Inflammatory macrophage (primary cell): Measurements from ENCODE around the gene CELA2B.
"Not testable (repeated sequence)": the region's sequence is repeated elsewhere in the genome, so short reads cannot be mapped to it uniquely, and the experiment has no call there.

Experiments
- DNase-seq, 2 donors: peaks; one replicate each; pipeline ENCODE4 v3.0.0-alpha.2; 2020 to 2022

CELA2B gene

DNA sequence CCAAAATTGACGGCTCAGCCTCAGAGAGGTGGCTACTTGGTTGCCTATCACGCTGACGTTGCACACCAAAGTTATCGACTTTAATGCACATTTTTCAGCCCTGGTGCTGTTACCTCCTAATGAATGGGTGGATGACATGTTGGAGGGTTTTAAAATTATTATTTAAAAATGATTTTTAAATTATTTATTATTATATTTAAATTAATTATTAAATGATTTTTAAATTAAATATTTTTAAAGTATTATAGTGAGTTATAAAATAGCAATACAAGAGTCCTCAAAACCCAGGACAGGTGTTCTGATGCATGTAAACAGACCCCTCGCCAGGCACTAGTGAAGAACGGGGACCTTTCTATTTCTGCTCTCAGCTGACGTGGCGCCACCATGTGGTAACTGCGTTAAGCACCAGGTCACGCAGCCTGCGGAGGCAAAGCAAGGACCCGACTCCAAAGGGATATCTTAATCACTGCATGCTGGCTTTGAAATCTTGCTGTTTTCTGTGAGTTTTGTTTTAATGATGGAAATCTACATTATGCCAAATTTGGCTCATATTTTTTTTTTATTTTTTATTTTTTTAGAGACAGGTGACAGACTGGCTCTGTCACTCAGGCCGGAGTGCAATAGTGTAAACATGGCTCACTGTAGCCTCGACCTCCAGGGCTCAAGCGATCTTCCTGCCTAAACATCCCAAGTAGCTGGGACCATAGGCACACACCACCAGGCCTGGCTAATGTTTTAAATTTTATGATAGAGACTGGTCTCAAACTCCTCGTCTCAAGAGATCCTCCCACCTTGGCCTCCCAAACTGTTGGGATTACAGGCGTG, 25.5 kb downstream of the CELA2B start:
- peak; percentile 66 to 68 for DNase-seq

DNA sequence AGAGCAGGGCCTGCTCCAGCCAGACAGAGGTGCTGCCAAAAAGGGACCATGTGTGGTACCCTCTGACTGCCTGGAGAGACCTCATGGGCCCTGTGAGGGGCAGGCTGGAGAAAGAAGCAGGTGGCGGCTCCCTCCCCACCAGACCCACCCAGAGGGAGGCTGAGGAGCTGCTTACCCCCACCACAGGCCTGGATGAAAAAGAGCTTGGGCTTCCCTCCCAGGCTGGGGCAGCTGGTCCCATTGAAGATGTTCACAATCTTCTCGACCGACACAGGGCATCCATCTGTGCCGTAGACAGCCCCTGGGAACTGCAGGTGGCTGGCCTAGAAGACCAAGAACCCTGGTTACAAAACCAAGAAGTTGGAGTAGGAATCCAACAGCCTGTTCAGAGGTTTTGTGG, 28.5 kb downstream of the CELA2B start:
- no peak for DNase-seq

DNA sequence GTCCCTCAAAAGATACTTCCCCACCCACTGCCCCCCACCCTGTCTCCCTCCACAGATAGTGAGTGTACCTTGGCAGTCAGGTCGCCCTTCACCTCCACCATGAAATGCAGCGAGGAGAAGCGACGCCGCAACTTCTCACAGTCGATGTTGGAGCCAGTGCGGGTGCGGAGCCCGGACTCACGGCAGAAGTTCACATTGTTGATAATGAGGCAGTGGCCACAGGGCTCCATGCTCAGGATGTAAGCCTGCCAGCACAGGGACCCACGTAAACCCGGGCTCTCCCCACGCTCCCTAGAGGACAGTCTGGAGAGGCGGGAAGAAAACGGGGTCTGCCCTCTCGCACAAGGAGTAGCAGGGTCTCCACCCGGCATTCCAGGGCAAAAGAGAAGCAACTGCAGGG, 30.9 kb downstream of the CELA2B start:
- no peak for DNase-seq

DNA sequence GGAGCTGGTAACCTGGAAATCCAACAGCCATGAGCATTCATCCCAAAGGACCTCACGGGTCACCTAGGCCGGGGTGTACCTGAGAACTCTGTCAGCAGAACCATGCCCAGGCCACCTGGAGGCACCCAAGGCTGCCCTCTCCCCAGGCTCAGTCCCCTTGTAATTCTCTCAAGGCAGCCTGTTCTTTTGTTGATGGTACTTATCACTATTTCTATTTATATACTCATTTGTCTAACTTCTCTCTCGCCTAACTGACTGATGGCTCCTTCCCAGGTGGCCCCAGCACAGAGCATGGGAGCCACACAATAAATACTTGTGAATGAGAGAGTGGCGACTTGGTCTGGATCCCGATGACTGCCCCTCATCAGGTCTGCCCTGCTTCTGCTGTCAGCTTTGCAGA, 31.4 kb downstream of the CELA2B start:
- no peak for DNase-seq

DNA sequence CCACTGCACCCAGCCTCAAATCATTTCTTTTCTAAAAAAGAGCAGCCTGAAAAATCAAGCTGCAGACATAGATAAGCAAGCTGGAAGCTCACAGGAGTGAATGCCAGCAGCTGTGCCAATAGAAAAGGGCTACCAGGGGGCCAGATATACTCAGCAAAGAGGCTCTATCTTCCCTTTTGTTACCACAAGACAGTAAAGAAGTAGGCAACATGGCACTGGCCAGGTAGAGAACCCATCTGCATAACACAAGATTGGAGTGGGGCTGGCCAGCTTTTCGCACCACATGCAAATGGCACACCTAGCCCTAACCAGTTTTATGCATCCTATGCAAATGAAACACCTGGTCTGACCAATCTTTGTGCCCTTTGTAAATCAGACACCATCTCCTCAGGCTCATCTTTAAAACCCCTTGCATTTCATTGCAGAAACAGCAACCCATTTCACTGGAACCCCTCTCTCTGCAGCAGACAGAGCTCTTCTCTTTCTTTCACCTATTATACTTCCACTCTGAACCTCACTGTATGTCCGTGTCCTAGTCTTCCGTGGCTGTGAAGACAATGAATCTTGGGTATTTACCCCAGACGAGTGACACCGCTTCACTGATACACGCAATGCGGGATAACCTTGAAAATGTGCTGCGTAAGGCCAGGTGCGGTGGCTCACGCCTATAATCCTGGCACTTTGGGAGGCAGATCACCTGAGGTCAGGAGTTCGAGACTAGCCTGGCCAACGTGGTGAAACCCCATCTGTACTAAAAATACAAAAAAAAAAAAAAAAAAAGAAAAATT, 33.0 kb downstream of the CELA2B start:
- DNase-seq = no peak

DNA sequence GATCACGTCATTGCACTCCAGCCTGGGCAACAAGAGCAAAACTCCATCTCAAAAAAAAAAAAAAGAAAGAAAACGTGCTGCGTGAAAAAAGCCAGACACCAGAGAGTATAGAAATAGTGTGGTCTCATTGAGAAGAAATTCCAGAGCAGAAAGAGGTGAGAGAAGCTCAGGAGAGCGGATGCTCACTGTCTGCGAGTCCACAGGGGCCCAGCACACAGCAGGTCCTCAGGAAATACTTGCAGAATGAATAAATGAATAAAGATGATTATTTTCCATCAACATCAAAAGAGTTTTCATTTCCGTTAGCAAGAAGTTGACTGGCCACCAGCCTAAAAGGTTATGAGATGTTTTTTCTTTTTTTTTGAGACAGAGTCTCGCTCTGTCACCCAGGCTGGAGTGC, 33.7 kb downstream of the CELA2B start:
- no peak for DNase-seq

DNA sequence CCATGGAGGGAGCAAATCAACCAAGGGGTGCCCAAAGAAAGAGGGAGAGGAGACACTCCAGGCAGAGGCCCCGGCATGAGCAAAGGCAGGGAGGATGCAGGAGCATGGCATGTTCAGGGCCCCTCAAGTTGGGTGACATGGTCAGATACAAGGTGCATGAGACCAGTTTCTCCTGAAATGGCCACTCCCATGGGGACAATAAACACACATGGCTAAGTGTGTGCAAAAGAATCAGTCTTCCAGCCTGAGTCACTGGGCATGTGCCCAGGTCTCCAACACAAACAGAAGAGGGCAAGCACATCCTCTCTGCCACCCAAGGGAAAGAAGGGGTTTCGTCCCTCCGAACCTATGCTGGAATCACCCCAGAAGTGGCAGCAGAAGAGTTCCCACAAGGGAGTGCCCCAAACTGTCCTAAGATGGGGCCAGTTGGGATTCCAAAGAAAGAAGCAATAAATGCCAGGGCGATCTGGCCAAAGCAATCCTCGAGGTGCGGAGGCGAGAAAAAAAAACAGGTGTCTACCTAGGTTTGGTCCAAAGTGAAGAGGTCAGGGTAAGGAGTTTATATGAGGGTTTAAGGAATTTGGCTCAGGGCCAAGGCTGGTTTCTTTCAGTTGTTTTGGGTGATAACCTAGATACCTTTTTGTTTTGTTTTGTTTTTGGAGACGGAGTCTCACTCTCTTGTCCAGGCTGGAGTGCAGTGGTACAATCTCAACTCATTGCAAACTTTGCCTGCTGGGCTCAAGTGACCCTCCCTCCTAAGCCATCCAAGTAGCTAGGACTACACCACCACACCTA, 34.9 kb downstream of the CELA2B start:
- no peak for DNase-seq

DNA sequence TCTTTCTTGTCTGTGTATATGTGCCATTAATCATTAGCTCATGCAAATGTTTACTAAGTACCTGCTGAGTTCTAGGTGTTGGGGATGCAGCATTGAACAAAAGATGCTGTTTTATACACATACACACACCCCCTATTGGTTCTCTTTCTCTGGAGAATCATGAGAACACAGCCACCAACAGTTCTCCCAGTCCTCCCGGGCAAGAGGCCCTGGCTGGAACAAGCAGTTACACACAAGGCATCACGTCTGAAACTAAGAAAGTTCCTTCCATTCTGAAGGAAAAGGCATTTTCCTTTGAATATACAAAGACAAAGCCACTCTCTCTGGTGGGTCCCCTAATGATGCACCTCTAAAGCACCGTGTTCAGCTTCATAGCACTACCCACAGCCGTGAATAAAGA, 37.3 kb downstream of the CELA2B start:
- DNase-seq = no peak

DNA sequence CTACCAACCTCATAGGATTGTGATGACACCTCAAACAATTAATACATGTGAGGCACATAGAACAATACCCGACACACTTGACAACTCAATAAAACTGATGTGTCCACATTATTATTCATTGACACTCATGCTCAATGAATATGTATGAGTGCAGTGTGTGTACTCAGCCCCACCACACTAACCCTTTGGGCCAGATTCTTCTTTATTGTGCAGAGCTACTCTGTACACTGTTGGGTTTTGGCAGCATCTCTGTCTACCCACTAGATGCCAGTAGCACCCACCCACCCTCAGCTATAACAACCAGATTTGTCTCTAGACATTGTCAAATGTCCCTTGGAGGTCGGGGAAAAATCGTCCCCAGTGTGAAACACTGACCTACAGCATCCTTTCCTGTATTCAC, 38.0 kb downstream of the CELA2B start:
- no peak for DNase-seq

DNA sequence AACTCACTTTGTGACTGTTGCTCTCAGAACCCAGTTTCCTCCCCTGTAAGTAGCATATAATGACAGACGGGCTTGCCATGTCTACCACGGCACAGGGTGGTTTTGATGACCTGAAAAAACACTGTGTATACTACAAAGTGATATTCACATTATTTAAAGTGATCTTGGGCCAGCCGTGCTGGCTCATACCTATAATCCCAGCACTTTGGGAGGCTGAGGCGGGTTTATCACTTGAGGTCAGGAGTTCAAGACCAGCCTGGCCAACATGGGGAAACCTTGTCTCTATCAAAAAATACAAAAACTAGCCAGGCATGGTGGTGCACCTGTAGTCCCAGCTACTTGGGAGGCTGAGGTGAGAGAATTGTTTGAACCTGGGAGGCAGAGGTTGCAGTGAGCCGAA, 38.7 kb downstream of the CELA2B start:
- DNase-seq = not testable (repeated sequence)

DNA sequence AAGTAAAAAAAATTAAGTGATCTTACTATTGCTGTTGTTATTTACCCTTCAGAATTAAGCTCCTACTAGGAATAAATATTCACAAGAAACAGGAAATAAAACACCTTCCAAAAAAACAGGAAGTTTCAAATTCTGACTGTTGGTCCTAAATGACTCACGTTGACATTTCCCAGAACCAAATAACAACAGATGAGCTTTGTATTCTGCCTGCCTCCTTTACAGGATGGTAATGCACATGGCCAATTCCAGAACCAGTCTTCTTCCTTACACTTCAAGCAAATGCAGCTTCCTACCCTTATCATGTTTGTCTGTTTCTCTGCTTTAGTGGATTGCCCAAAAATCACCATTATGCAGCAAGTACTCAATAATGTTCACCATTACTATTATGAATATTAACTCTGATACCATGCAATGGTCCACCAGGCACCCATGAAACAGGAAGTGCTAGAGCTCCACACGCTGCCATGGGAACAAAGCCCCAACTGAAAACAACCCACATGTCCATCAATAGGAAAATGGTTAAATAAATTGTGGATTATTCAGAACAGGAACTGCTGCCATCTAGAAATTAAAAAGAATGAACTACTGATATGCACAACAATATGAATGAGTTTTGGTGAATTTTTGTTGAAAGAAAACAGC, 39.2 kb downstream of the CELA2B start:
- peak; percentile 24 to 60 for DNase-seq

DNA sequence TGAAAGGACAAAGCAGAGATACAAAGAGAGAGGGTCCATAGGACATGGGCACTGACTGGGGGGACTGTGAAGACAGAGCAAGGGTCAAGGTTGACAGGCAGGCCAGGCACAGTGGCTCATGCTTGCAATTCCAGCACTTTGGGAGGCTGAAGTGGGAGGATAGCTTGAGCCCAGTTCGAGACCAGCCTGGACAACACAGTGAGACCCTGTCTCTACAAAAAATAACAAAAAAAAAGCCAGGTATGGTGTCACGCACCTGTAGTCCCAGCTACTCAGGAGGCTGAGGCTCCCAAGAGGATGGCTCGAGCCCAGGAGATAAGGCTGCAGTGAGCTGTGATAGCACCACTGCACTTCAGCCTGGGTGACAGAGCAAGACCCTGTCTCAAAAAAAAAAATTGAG, 43.7 kb downstream of the CELA2B start:
- no peak for DNase-seq

DNA sequence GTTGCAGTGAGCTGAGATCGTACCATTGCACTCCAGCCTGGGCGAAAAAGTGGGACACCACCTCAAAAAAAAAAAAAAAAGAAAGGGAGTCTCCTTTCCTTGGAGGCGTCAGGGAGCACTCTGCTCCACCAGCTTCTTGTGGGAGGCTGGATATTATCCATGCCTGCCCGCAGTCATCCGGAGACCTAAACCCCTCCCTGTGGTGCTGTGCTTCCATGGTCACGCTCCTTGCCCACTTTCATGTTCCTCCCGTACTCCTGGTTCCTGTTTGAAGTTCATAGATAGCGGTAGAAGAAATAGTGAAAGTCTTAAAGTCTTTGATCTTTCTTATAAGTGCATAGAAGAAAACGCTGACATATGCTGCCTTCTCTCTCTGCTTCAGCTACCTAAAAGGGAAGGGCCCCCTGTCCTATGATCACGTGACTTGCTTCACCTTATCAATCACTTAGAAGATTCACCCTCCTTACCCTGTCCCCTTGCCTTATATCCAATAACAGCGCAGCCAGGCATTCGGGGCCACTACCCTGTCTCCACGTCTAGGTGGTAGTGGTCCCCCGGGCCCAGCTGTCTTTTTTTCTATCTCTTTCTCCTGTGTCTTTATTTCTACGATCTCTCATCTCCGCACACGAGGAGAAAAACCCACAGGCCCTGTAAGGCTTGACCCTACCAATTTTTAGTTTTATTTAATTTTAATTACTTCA, 45.5 kb downstream of the CELA2B start:
- DNase-seq = not testable (repeated sequence)

DNA sequence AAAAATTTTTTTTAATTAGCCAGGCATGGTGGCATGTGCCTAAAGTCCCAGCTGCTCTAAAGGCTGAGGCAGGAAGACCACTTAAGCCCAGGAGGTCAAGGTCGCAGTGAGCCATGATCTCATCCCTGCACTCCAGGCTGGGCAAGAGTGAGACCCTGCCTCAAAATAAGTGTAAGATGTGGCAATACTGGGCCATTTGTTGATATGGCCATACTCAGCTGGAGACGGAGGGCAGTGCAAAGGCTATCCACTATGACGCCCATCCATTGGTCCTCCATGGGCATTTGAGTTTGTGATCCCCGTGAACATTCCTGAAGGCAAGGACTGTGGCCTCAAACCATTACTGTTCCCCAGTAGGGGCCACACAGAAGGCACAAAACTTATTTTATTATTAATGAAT, 46.6 kb downstream of the CELA2B start:
- no peak for DNase-seq

DNA sequence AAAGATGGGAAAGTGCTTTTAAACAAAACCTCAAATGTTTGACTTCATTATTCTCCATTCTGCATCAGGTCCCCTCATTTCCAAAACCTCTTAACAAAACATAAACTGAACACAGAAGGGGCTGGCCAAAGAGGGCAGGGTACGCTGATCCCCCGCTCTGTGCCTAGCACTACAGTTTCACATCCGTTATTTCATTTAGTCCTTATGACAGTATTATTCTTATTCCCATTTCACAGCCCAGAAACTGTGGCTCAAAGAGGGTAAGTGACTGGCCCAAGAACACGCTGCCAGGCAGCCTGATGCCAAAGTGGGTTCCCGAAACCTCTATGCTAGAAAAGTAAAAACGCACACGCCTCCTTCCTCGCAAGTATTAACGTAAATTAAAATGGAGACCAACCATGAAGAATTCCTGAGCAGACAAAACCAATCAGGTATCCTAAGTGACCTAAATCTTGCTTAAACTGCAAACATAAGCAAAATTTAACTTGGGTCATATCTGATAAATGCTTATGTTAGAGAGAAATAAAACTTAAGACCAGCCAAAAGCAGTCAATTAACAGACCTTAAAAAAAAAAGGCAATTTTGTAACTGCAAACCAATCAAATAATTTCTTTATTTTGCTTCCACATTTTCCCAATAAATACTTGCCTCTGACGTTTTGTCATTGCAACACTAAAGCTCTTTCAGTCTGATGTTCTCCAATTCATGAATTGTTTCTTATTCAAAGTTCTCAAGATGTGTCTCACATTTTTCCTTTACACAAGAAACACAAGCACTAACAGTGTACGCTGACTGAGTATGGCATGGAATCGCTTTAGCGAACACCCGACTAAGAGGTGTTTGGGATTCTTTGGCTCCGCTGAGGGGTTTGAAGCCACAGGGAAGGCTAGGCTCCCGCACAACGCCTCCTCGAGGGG, 47.5 kb downstream of the CELA2B start:
- peak; percentile 25 to 64 for DNase-seq

DNA sequence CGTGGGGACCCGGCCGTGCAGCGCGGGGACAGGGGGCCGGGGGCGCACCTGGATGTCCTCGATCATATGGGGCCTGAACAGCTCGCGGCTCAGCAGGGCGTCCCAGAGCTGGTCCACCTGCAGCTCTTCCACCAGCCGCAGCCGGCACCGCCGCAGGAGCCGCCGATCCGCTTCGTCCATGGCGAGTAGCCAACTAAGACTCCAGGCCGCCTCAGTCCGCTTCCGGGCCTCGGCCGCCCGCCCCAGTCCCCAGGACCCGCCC, 48.0 kb downstream of the CELA2B start, which contains the start of gene CASP9:
TSS of gene CASP9 (minus strand) at position 195 of the 262 bp plus-strand sequence. CDS start at position 180, 15 bp downstream.
- DNase-seq = no peak

DNA sequence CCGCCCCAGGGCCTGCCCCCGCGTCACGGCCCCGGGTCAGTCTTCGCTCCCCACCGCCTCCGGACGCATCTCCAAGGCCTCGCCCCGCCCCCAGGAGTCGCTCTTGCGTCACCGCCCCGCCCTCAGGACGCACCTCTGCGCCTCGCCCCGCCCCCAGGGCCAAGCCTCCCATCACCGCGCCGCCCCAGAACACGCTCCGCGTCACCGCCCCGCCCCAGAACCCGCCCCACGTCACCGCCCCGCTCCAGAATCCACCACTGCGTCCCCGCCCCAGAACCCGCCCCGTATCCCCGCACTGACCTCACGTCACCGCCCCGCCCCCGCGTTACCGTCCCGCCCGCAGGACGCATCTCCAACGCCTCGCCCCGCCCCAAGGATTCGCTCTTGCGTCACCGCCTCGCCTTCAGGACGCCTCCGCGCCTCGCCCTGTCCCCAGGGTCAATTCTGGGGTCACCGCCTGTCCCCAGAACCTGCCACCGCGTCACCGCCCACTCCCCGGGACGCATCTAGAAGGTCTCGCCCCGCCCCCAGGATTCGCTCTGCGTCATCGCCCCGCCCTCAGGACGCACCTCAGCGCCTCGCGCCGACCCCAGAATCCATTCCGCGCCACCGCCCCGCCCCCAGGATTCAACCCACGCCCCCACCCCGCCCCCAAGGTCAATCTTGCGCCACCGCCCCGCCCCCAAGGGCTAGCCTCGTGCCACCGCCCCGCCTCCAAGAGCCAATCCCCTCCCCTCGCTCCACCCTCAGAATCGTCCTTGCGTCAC, 48.6 kb downstream of the CELA2B start:
- DNase-seq = peak; percentile 98 to 99

DNA sequence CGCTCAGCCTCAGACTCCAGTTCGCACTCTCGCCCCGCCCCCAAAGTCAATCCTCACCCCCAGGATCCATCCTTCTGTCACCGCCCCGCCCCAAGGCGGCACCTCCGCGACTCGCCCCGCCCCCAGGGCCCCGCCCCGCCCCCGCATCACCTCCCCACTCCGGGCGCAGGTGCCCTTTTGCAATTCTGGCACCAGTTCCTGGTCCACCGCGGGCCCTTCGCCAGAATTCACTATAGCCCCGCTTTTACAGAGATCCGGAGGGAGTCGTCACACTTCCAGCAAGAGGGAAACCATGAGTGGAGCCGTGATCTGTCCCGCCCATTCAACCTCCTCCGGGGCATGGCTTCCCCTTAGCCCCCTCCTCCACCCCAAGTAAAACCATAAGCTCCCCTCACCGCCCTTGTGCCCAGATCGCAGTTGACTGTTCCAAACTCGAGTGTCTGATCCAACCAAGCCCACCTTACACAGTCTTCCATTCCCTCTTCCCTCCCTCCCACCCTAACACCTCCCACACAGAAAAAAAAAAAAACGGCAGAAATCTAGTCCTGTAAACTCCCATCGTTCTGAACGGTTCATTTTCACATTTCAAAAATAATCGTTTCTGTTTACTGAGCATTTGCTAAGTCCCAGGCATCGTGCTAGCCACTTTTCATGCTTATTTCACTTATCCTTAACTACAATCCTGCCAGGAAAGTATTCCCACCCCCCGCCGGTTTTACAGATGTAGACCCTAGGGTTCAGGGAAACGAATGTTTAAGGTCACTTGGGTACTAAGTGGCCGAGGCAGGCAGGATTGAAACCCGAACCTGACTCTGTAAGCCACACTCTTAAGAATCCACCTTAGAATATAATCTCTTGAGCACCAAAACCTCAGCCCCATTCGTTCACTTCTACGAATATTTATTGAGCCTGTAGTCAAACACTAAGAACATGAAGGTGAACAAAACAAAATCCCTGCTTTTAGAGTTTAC, 49.4 kb downstream of the CELA2B start:
- no peak for DNase-seq

DNA sequence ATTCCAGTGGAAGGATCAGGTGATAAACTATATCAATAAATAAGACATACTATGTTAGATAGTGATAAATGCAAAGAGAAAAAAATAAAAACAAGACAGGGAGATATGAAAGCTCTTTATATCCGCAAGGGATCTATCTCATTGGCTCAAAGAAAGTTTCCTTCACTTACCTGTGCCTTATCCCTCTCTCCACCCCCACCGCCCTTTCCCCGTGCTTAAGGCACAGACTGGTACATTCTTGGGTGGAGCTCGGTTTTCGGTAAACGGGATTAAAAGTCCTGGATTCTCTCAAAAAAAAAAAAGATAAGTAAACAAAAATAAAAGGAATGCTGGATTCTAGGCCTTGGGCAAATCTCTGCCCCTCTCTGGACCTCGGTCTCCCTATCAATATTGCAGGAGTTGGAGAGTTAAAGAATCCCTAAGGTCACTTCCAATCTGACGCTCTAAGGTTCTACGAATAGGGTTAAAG, 50.2 kb downstream of the CELA2B start:
- no peak for DNase-seq
